Right cardiac atrium (tissue), 5 donors: ENCODE measurements around the gene RPL39L. TPM values are rescaled to one million over a fixed set of nuclear protein-coding genes. Genes with fewer than 3 reads are reported as not detected.

Source experiments
- ATAC-seq, 2 donors: fragments of 200-7000 bp; cut with Tn5 transposase; one replicate each; pipeline versions ENCODE4 v1.8.0 to v1.9.1; 2020; ENCODE audit warnings: moderate library complexity in 2 of 2, mild to moderate bottlenecking in 1 of 2
- DNase-seq, 3 donors: peaks; one replicate each; pipeline ENCODE4 v3.0.0-alpha.2; 2020
- H3K27ac ChIP-seq: one replicate; pipeline ENCODE4 v1.5.1; 2013; ENCODE audit warnings: mild to moderate bottlenecking, low read length, control low read depth, moderate library complexity
- H3K27me3 ChIP-seq: one replicate; pipeline ENCODE4 v1.6.1; 2013; ENCODE audit not compliant: control insufficient read depth, insufficient read depth
- H3K4me1 ChIP-seq: one replicate; pipeline ENCODE4 v1.6.1; 2013; ENCODE audit warnings: low read length; ENCODE audit not compliant: control insufficient read depth, insufficient read depth
- H3K4me3 ChIP-seq: one replicate; pipeline ENCODE4 v1.5.1; 2013; ENCODE audit warnings: low read length, control low read depth
- H3K9me3 ChIP-seq: one replicate; pipeline ENCODE4 v1.6.1; 2013; ENCODE audit warnings: low read length; ENCODE audit not compliant: control insufficient read depth
- WGBS: extraction: QIAGEN DNeasy Blood & Tissue Kit; methylation state at CpG from one replicate; pipeline ENCODE4 v1.1.7; 2013; 5-methylcytosine and 5-hydroxymethylcytosine counted together
- intact Hi-C, 4 donors: fragments of 100-400 bp; cut with DNase I; formaldehyde crosslinking; loops; one replicate each; pipeline versions ENCODE4 v1.11.0 to v1.14.0; 2022 to 2023
- polyA plus RNA-seq: library from polyadenylated mRNA; stranded (reverse); fragments of 200-250 nt; gene quantifications from one replicate; pipeline ENCODE4 v1.2.3, GENCODE V29; 2013
- total RNA-seq, 4 donors: library from RNA; stranded (reverse); fragmentation: NEBNext Ultra II Directional; extraction: Animal tissue kit (Norgen Biotek cat#: 25700); gene quantifications; one replicate each; pipeline ENCODE4 v1.2.1, GENCODE V29; 2021
- donor health status: healthy with polysubstance abuse.
- donor health status: DM: no; HTN: yes; CAD: no.
- donor health status: DM: no; HTN: no; CAD: no.
- donor health status: DM: no; HTN: yes; CAD: no; lungs with severe emphysema.
- donor health status: DM: yes; HTN: yes; CAD: no.

Gene RPL39L
- total and polyA plus RNA-seq, 5 donors, result 7.0 to 8.8 (median 8.3) TPM

DNA sequence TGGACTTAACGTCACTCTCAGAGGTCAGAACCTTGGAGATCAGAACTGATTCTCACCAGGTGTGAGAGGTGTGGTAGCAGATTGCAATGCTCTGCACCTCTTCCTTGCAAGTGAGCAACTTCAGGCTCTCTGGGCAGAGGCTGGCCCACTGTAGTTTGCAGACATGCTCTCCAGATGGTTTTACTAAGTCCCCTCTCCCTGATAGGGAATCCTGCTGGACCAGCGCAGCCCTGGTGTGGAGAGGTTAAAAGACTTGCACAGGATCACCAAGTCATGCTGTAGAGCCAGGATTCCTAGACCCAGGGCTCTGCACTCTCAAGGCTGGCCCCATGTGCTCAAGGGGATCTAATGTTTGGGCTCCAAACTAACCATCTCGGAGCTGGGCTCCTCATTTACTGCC is 62.2 kb downstream of the RPL39L start:
- intact Hi-C loops, result no loop called here
- no peaks in the 10 kb centered on the region for H3K4me1 ChIP-seq
- ATAC-seq, result no peak
- no peak overlapping the region for H3K4me3 ChIP-seq
- no peaks in the 10 kb centered on the region for H3K27me3 ChIP-seq
- 94% methylated on average over 3 of the region's 3 CpGs for WGBS
- no peaks in the 10 kb centered on the region for H3K9me3 ChIP-seq
- DNase-seq, result peak in 1 of 3 donors; percentile 17
- H3K27ac ChIP-seq, result no peak overlapping the region

DNA sequence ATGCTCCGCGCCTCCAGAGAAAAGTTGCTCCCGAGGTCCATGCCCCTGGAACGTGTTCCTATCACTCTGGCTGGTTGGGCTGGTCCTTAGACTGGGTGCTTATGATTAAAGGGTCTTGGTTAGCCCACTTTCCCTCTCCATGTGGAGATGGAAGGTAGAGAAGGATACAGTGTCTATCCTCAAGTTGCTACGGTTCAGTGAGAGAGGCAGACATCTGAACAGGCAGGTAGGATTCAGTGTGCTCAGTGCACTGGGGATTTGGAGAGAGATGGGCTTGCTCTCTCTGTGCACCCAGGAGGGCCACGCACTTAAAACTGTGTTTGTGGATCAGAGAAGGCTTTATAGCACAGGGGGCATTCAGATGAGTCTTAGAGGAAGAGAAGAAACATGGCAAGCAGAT is 63.0 kb downstream of the RPL39L start:
- Histone ChIP-seq H3K27me3 (no peaks in the 10 kb centered on the region), H3K9me3 (no peaks in the 10 kb centered on the region), H3K27ac (no peak overlapping the region), H3K4me1 (no peaks in the 10 kb centered on the region), H3K4me3 (no peak overlapping the region)
- no peak for DNase-seq
- no peak for ATAC-seq
- 92% methylated on average over 6 of the region's 6 CpGs for WGBS
- intact Hi-C loops, result no loop called here

DNA sequence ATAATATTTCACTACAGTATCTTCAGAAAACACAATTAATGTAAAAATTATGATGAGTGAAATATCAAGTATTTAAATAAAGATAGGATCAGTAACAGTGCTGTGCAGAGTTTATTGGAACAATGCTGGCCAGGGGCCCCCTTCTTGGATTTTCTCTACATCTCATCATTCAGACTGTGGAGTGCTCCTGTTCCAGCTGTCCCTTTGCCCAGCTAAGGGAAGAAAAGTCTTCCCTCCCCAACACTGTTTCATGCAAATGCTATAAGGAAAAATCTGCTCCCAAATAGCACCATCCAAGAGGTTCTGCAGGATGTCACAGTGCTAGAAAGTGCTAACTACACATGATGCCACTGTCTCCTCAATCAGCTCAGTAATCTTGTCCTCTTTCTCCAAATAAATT is 64.5 kb downstream of the RPL39L start:
- Histone ChIP-seq H3K9me3 (no peaks in the 10 kb centered on the region), H3K27me3 (no peaks in the 10 kb centered on the region), H3K4me1 (no peaks in the 10 kb centered on the region), H3K27ac (no peak overlapping the region), H3K4me3 (no peak overlapping the region)
- intact Hi-C loops, result no loop called here
- DNase-seq (no peak), ATAC-seq (no peak)

DNA sequence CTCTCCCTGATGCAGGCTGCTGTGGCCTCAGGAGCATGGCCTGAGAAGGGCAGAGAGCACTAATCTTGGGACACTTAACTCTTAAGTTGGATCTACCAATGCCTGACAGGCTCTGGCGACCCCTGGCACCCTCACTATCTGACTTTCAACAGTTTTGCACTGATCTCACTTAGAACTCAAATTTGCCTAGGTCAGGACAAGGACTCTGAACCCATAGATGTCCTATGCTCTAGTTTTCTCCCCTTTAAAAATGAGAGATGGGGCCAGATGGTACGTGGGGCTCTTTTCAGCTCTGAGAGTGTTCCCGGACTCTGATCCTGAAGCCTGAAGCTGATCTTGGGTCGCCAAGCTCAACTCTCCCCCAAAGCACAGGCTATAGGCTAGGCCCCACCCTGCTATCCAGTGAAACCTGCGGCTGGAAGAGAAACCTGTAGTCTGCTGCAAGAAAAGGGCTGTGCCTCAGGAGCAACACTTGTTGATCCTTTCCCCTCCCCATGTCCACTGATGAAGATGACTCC is 65.7 kb downstream of the RPL39L start:
- Histone ChIP-seq H3K4me1 (no peaks in the 10 kb centered on the region), H3K27ac (no peak overlapping the region), H3K9me3 (no peaks in the 10 kb centered on the region), H3K4me3 (no peak overlapping the region), H3K27me3 (no peaks in the 10 kb centered on the region)
- DNase-seq (no peak), ATAC-seq (no peak)
- 92% methylated on average over 5 of the region's 5 CpGs for WGBS
- intact Hi-C loops, result no loop called here

DNA sequence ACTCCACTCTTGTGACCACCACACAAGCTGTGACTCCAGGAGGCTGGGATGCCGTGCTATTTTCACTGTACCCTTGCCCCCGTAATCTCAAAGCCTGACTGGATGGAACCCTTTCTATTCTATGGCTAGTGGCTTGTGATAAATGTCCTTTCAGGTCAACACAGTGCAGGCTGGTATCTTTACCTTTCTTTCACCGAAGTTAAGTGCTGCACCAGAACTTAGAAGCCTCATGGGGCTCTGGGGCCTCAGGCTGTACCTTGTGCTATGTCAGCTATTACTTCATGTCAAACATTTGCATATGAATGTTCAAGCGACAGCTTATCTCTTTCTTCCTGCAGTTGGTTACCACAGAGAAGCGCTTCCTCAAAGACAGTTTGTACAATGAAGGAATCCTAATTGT is 66.8 kb downstream of the RPL39L start:
- intact Hi-C loops, result no loop called here
- Histone ChIP-seq H3K4me1 (no peaks in the 10 kb centered on the region), H3K9me3 (no peaks in the 10 kb centered on the region), H3K4me3 (no peak overlapping the region), H3K27me3 (no peaks in the 10 kb centered on the region), H3K27ac (no peak overlapping the region)
- ATAC-seq, result no peak
- no peak for DNase-seq
- 78% methylated on average over 5 of the region's 5 CpGs for WGBS

DNA sequence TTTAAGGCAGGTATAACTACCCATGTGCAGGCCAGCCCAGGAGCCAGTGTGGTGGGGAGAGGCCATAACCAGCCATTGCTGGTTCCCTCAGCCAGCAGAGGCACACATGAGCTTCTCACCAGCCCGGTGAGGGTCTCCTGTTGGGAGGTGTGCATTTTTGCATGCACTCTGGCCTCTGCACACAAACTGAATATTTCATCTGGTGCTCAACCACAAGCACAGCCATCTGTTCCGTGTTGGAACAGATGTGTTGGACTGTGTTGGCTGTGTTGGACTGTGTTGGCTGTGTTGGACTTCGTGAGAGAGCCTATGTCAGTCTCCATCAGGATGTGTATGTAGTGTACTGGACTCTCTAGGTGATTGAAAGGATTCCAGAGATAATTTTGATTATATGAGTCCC is 67.2 kb downstream of the RPL39L start:
- ATAC-seq (no peak), DNase-seq (no peak)
- H3K27ac ChIP-seq, result no peak overlapping the region
- intact Hi-C loops, result no loop called here
- 83% methylated on average over 3 of the region's 3 CpGs for WGBS
- H3K4me3 ChIP-seq, result no peak overlapping the region
- no peaks in the 10 kb centered on the region for H3K27me3 ChIP-seq
- H3K4me1 ChIP-seq, result no peaks in the 10 kb centered on the region
- H3K9me3 ChIP-seq, result no peaks in the 10 kb centered on the region

Other genes starting within 250 kb of the RPL39L start
- 10 to 100 TPM; 63.3 to 69.2 (median 65.7) TPM for gene ST6GAL1, start 209.0 kb downstream of the RPL39L start, total RNA-seq
- 25.2 TPM for gene ST6GAL1, start 209.0 kb downstream of the RPL39L start, polyA plus RNA-seq
- not detected for gene RTP1, start 58.0 kb upstream of the RPL39L start, total RNA-seq
- not detected for gene RTP1, start 58.0 kb upstream of the RPL39L start, polyA plus RNA-seq
- 10 to 100 TPM; 21.0 to 56.3 (median 30.2) TPM for gene MASP1, start 152.2 kb upstream of the RPL39L start, total RNA-seq
- 21.2 TPM for gene MASP1, start 152.2 kb upstream of the RPL39L start, polyA plus RNA-seq
- gene RTP4, start 228.9 kb upstream of the RPL39L start, total RNA-seq, result 1 to 10 TPM; 1.3 to 2.5 (median 1.9) TPM
- gene RTP4, start 228.9 kb upstream of the RPL39L start, polyA plus RNA-seq, result 1.9 TPM